K562 (cell line): Measurements from ENCODE around the gene PPP4R3B. TPM values are rescaled to one million over a fixed set of nuclear protein-coding genes. Genes with fewer than 3 reads are reported as not detected.

Experiments
- ATAC-seq: fragments of 200-7000 bp; cut with Tn5 transposase; 3 replicates; pipeline ENCODE4 v1.9.1; 2020; ENCODE audit warnings: moderate library complexity
- BruUV-seq: library from RNA; stranded (reverse); fragments of 400-500 nt; replicated peaks from 2 replicates; lab custom pipeline; 2021; lab: Mats Ljungman, UMichigan
- CTCF ChIA-PET: fragments of 300-600 bp; formaldehyde crosslinking; extraction: SDS; loops from one replicate; lab custom pipeline; 2021; ENCODE audit warnings: low intra/inter-chr PET ratio; lab: Yijun Ruan, JAX
- POLR2A ChIA-PET: fragments of 300-600, 350-650 bp; sonication (Branson Sonifier 250); formaldehyde crosslinking; extraction: SDS; loops from one replicate; lab custom pipeline; 2021; ENCODE audit warnings: antibody characterized with exemption, inconsistent platforms; lab: Yijun Ruan, JAX
- DNase-seq, 4 experiments: peaks; one replicate each; pipeline versions ENCODE4 v3.0.0 to v3.0.0-alpha.2; 2011 to 2018; ENCODE audit warnings: low spot score in 3 of 4, mixed read lengths in 3 of 4; ENCODE audit errors: extremely low read depth in 1 of 4
- FAIRE-seq: peaks from 2 replicates; lab custom pipeline; 2011; peaks lifted over from hg19 to GRCh38; lab: Jason Lieb, UNC
- H2AFZ ChIP-seq: 2 replicates; pipeline ENCODE4 v1.6.0; 2011; ENCODE audit warnings: low read depth, low read length, control low read depth, inconsistent platforms
- H3K27ac ChIP-seq: fragments of 200-600 bp; 3 replicates; pipeline ENCODE4 v1.8.0; 2011; ENCODE audit warnings: low read depth, mild to moderate bottlenecking, control low read depth, inconsistent platforms, low read length, moderate library complexity, mixed read lengths; ENCODE audit errors: extremely low read depth
- H3K27me3 ChIP-seq, 2 experiments: fragments of 300-600 bp in 1 of 2; 2 replicates in 1 of 2; 3 replicates in 1 of 2; pipeline versions ENCODE4 v1.6.0 to v1.8.0; 2011; ENCODE audit warnings: inconsistent platforms in 2 of 2, low read length in 2 of 2, mild to moderate bottlenecking in 1 of 2, mixed read lengths in 1 of 2, moderate library complexity in 1 of 2; ENCODE audit not compliant: control insufficient read depth in 2 of 2, insufficient read depth in 2 of 2
- H3K36me3 ChIP-seq: fragments of 300-600 bp; 3 replicates; pipeline ENCODE4 v1.8.0; 2011; ENCODE audit warnings: mild to moderate bottlenecking, low read length, inconsistent platforms; ENCODE audit not compliant: control insufficient read depth, insufficient read depth
- H3K4me1 ChIP-seq, 2 experiments: fragments of 200-600 bp in 1 of 2; replicated peaks in 1 of 2; 2 replicates in 1 of 2; 3 replicates in 1 of 2; pipeline versions ENCODE4 v1.5.1 to v1.8.0; 2011; ENCODE audit warnings: inconsistent platforms in 2 of 2, low read length in 2 of 2, mild to moderate bottlenecking in 1 of 2, mixed read lengths in 1 of 2, moderate library complexity in 1 of 2; ENCODE audit not compliant: control insufficient read depth in 2 of 2, insufficient read depth in 2 of 2
- H3K4me2 ChIP-seq: 2 replicates; pipeline ENCODE4 v1.6.1; 2011; ENCODE audit warnings: low read length, control low read depth, inconsistent platforms, mixed read lengths; ENCODE audit not compliant: insufficient read depth
- H3K4me3 ChIP-seq: fragments of 200-600 bp; sonication (generic), shearing (Covaris generic); 2 replicates; pipeline ENCODE4 v1.5.1; 2016; ENCODE audit warnings: control low read depth, inconsistent platforms
- H3K79me2 ChIP-seq: fragments of 200-600 bp; 3 replicates; pipeline ENCODE4 v1.8.0; 2011; ENCODE audit warnings: low read length, inconsistent platforms; ENCODE audit not compliant: control insufficient read depth, insufficient read depth
- H3K9ac ChIP-seq, 2 experiments: 2 replicates each; pipeline versions ENCODE4 v1.6.0 to v1.6.1; 2011; ENCODE audit warnings: low read depth in 2 of 2, low read length in 2 of 2, control low read depth in 1 of 2, inconsistent platforms in 1 of 2, mild to moderate bottlenecking in 1 of 2, mixed read lengths in 1 of 2; ENCODE audit not compliant: insufficient read depth in 1 of 2
- H3K9me1 ChIP-seq: one replicate; pipeline ENCODE4 v1.6.0; 2011; ENCODE audit warnings: inconsistent platforms, mild to moderate bottlenecking, low read length, moderate library complexity; ENCODE audit not compliant: control insufficient read depth, insufficient read depth
- H3K9me3 ChIP-seq: replicated peaks from 2 replicates; pipeline ENCODE4 v1.5.1; 2011; ENCODE audit warnings: low read depth, low read length, inconsistent platforms; ENCODE audit not compliant: control insufficient read depth, insufficient read depth
- H4K20me1 ChIP-seq: replicated peaks from 2 replicates; pipeline ENCODE4 v1.6.1; 2011; ENCODE audit warnings: low read length, inconsistent platforms, mixed read lengths; ENCODE audit not compliant: control insufficient read depth, insufficient read depth
- CBX8 ChIP-seq: fragments of 200-600 bp; sonication (generic); IDR thresholded peaks from 2 replicates; pipeline ENCODE4 v1.6.1; 2012; ENCODE audit warnings: borderline replicate concordance, mixed run types, low read depth, mild to moderate bottlenecking, moderate library complexity, mixed read lengths, low read length, control low read depth, inconsistent platforms; ENCODE audit not compliant: poor library complexity, severe bottlenecking; ENCODE audit errors: extremely low read depth
- CC2D1A ChIP-seq: fragments of 450-650 bp; IDR thresholded peaks from 2 replicates; pipeline ENCODE4 v1.6.1; 2017; ENCODE audit warnings: mild to moderate bottlenecking
- GABPA ChIP-seq: fragments of 200-800 bp; sonication (Bioruptor generic); conservative IDR thresholded peaks from 2 replicates; pipeline ENCODE4 v1.6.1; 2016; ENCODE audit warnings: low read depth, missing genetic modification characterization, missing compliant biosample characterization
- HOXB6 ChIP-seq: fragments of 250-450 bp; sonication (Bioruptor Pico); IDR thresholded peaks from 2 replicates; pipeline ENCODE4 v1.5.1; 2022; ENCODE audit warnings: mild to moderate bottlenecking, borderline replicate concordance
- HSF4 ChIP-seq: fragments of 250-450 bp; sonication (Bioruptor Pico); IDR thresholded peaks from 2 replicates; pipeline ENCODE4 v2.1.2; 2022; ENCODE audit warnings: mild to moderate bottlenecking, moderate library complexity, borderline replicate concordance
- NEUROD1 ChIP-seq: fragments of 150-350 bp; IDR thresholded peaks from 2 replicates; pipeline ENCODE4 v1.6.1; 2014; ENCODE audit warnings: borderline replicate concordance, low read length, low read depth; ENCODE audit not compliant: partially characterized antibody
- RCOR1 ChIP-seq, 2 experiments: IDR thresholded peaks; 2 replicates each; pipeline ENCODE4 v1.6.1; 2012; ENCODE audit warnings: low read depth in 2 of 2, low read length in 2 of 2, borderline replicate concordance in 1 of 2, improper control_type of control experiment in 1 of 2
- SRSF9 ChIP-seq: fragments of 200-400 bp; formaldehyde crosslinking; IDR thresholded peaks from 2 replicates; pipeline ENCODE4 v1.6.1; 2017; ENCODE audit warnings: low read depth, low read length, borderline replicate concordance
- STAT5B ChIP-seq: fragments of 250-450 bp; sonication (Bioruptor Pico); IDR thresholded peaks from 2 replicates; pipeline ENCODE4 v1.8.0; 2021; ENCODE audit warnings: mild to moderate bottlenecking, inconsistent platforms
- ZNF444 ChIP-seq: fragments of 250-450 bp; sonication (Bioruptor Pico); IDR thresholded peaks from 2 replicates; pipeline ENCODE4 v1.4.0; 2020; ENCODE audit warnings: mild to moderate bottlenecking, moderate library complexity
- ZNF644 ChIP-seq: fragments of 200-800 bp; sonication (Bioruptor generic); IDR thresholded peaks from 2 replicates; pipeline ENCODE4 v1.6.1; 2016; ENCODE audit warnings: low read depth, missing genetic modification characterization, missing compliant biosample characterization
- ZNF77 ChIP-seq: fragments of 250-450 bp; sonication (Bioruptor Pico); IDR thresholded peaks from 2 replicates; pipeline ENCODE4 v1.5.0; 2020
- WGBS: fragments of 100-300 bp; shearing (Covaris generic); methylation state at CpG from one replicate; pipeline ENCODE4 v1.1.6; 2016; ENCODE audit warnings: low coverage, mixed read lengths; ENCODE audit not compliant: insufficient coverage; ENCODE audit errors: missing lambda C conversion rate; 5-methylcytosine and 5-hydroxymethylcytosine counted together
- in situ Hi-C: fragments of 300-500 bp; cut with MboI; formaldehyde crosslinking; loops from 4 replicates; pipeline ENCODE4 v1.15.0; 2018; ENCODE audit warnings: inconsistent platforms, mixed read lengths
- intact Hi-C: fragments of 100-400 bp; cut with micrococcal nuclease; formaldehyde crosslinking; loops from 2 replicates; pipeline ENCODE4 v1.14.2; 2022
- polyA plus RNA-seq, 8 experiments: library from polyadenylated mRNA; depleted of rRNA in 4 of 8; stranded (reverse) in 5 of 8; unstranded in 3 of 8; fragments of >200 nt; fragmentation: Nextera tagmentation in 2 of 8; fragmentation: Illumina TruSeq in 1 of 8; extraction: Ambion mirVana in 2 of 8; extraction: Trizol in 1 of 8; gene quantifications; 2 replicates each; pipeline versions ENCODE4 v1.2.1 to v1.2.3, GENCODE V29; 2011 to 2014; ENCODE audit warnings: inconsistent platforms in 1 of 8, missing spikeins in 1 of 8
- total RNA-seq, 7 experiments: library from RNA; depleted of rRNA in 6 of 7; stranded (reverse); fragments of >200 nt in 6 of 7; fragmentation: Illumina TruSeq in 2 of 7; extraction: Trizol in 2 of 7; gene quantifications; 2 replicates each; pipeline versions ENCODE4 v1.2.1 to v1.2.3, GENCODE V29; 2011 to 2021; ENCODE audit warnings: low replicate concordance in 1 of 7

The PPP4R3B gene
- total and polyA plus RNA-seq, 9 of the 15 experiments (the other 6 are each of a cell fraction or from before 2014, with no cell fraction given), result 13.2 to 59.2 (median 41.9) TPM

DNA sequence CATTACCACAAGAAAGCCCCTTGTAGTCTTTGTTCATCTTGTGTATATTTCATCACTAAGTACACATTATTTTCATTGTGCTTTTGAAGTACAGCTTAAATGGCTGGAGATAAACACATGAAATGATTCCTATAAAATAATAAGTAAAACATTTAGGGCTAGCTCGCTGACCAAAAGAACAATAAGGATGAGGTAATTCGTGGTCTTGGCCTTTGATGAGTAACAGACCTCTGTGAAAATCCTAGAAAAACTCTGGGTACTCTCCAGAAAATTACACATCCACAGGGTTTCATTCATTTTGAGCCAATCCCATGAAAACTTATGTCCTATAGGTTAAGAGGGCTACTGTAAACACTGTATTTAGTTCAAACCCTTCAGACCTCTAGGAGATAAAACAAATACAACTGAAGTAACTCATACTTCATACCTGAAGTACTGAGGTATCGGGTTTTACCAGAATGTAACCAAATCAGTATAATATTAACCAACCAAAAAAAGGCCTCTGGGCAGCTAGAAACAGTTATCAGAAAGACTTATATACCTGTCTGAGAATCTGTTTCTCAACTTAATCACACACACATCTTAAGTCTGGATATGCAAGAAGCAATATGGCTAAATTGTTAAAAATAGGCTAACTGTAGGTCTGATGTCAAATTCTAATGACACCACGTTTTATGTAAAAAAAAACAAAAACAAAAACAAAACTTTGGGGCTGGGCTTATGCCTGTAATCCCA is 66.9 kb downstream of the PPP4R3B start:
- Histone ChIP-seq H3K4me3 (no peak overlapping the region), H3K9me1 (no peaks in the 10 kb centered on the region), H2AFZ (no peak overlapping the region), H4K20me1 (no peaks in the 10 kb centered on the region), H3K9me3 (no peaks in the 10 kb centered on the region), H3K27me3 (no peaks in the 10 kb centered on the region)
- CTCF ChIA-PET, result no interaction called here
- no peak for FAIRE-seq
- TF ChIP-seq CBX8 (no peak), SRSF9 (no peak), GABPA (tag) (no peak), ZNF77 (CRISPR knock-in tag) (no peak), HSF4 (no peak), STAT5B (CRISPR knock-in tag) (no peak), RCOR1 (IDR thresholded peaks at IDR 0.05; ENCODE audit: borderline replicate concordance in 1 of 2, low read depth in 2 of 2, low read length in 2 of 2) (no peak), ZNF444 (no peak), HOXB6 (no peak), CC2D1A (no peak), NEUROD1 (no peak), ZNF644 (no peak)
- TF ChIP-seq, all 486 proteins: peak for 0
- H3K4me2 ChIP-seq, result no peak overlapping the region
- H3K36me3 ChIP-seq, result peaks cover 46% of the 10 kb centered on the region; the same call in 2 of the 3 replicates
- WGBS, result 64% methylated on average over 4 of the region's 4 CpGs
- H3K4me1 ChIP-seq, result no peaks in the 10 kb centered on the region
- no peak overlapping the region for H3K9ac ChIP-seq
- intact Hi-C loops (no loop called here), in situ Hi-C loops (no loop called here)
- DNase-seq (no peak), ATAC-seq (no peak)
- no peak overlapping the region for H3K27ac ChIP-seq
- POLR2A ChIA-PET, result interaction anchor here (0.8 kb wide), 2 partner anchors 9 to 131 kb away, joined by 3 read pairs; partner anchors contain the start of gene CCDC88A
- no TSS peak for BruUV-seq
- H3K79me2 ChIP-seq, result no peaks in the 10 kb centered on the region
